HG02678 (cell line): ENCODE measurements around the gene BAD.

Experiments used
- ATAC-seq: cut with Tn5 transposase; IDR thresholded peaks from one replicate; pipeline ENCODE4 v1.9.1; 2021; ENCODE audit warnings: mild to moderate bottlenecking, moderate library complexity; ENCODE audit not compliant: unreplicated experiment

BAD gene

DNA sequence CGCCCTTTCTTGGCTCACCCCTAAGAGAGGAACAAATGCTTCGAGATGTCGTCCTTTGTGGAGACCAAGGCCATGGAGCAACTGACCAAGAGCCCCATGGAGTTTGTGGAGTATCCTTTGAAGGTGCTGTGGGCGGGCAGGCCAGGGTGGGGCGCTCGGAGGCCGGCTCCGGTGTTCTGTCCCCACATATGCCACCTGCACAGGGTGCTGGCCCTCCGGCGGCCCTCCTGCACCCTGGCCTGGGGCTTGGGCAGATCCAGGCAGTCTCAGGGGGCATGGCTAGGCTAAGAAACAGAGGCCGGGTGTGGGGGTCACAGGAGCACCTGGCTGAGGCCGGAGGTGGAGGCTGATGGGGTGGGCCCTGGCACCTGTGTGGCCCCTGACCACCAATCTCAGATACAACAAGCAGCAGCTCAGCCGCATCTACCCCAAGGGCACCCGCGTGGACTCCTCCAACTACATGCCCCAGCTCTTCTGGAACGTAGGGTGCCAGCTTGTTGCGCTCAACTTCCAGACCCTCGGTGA is 22.8 kb downstream of the BAD start:
- no peak for ATAC-seq

DNA sequence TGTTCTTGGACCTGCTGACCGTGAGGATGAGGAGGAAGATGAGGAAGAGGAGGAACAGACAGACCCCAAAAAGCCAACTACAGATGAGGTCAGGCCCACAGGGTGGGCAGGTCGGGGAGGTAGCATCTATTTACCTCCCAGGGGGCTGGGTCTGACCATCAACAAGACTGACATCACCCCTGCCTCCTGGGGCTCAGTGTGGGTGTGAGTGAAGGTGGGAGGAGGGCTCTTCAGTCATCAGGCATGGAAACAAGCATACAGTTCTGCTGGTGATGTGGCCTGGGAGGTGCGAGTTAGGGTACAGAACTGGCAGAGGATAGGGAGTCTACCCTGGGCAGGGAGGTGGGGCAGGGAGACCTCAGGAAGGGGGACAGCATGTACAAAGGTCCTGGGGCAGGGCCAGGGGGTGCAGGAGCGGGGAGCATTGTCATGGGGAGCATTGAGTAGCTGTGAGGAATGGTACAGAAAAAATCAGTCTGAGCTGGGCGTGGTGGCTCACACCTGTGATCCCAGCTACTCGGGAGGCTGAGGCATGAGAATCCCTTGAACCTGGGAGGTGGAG is 24.2 kb downstream of the BAD start:
- ATAC-seq: no peak

- ATAC-seq: no peak
These were observed 24.9 kb downstream of the BAD start for GRCh38 chr11:64259533-64260067.

DNA sequence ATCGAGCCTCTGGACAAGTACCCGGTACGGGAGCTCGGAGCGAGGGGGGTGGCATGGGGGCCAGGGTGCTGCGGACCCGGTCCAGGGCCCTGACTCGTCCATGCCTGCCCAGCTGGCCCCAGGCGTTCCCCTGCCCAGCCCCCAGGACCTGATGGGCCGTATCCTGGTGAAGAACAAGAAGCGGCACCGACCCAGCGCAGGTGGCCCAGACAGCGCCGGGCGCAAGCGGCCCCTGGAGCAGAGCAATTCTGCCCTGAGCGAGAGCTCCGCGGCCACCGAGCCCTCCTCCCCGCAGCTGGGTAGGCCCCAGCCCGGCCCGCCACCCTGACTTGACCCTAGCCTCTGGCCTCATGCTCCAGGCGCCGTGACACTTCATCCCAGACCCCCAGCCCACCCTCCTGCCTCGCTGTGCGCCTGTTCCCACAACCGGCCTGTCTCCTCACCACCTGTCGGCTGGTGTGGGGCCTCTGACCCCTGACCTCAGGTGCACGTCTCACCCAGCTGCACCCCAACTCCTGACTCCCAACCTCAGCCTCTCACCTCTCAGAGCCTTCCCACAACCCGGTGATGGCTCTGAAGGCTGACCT is 25.4 kb downstream of the BAD start:
- no peak for ATAC-seq

- ATAC-seq: no peak
These were observed 26.1 kb downstream of the BAD start for GRCh38 chr11:64258356-64258755.

GRCh38 chr11:64256300-64256699 is 28.2 kb downstream of the BAD start:
- no peak for ATAC-seq

GRCh38 chr11:64255135-64256128 is 29.0 kb downstream of the BAD start:
- no peak for ATAC-seq

GRCh38 chr11:64254326-64254725 is 30.1 kb downstream of the BAD start:
- ATAC-seq: no peak

GRCh38 chr11:64253481-64253880 is 31.0 kb downstream of the BAD start:
- ATAC-seq: no peak

DNA sequence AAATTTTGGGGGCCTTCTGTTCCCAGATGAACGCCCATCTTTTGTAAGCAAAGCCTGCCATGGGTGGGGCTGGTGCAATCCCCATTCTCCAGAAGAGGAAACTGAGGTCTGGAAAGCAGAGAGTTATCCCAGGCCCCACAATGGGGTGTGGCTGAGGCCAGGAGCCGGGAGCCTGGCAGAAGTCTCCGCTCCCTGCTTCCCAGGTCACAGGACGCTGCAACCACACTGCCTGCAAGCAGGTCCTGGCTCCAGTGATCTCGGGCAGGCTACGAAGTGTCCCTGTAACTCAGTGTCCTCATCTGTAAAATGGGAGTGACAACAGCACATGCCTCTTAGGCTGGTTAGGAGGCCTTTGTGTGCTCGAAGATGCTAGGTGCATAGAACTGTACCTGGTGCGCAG is 31.4 kb downstream of the BAD start:
- ATAC-seq: no peak

DNA sequence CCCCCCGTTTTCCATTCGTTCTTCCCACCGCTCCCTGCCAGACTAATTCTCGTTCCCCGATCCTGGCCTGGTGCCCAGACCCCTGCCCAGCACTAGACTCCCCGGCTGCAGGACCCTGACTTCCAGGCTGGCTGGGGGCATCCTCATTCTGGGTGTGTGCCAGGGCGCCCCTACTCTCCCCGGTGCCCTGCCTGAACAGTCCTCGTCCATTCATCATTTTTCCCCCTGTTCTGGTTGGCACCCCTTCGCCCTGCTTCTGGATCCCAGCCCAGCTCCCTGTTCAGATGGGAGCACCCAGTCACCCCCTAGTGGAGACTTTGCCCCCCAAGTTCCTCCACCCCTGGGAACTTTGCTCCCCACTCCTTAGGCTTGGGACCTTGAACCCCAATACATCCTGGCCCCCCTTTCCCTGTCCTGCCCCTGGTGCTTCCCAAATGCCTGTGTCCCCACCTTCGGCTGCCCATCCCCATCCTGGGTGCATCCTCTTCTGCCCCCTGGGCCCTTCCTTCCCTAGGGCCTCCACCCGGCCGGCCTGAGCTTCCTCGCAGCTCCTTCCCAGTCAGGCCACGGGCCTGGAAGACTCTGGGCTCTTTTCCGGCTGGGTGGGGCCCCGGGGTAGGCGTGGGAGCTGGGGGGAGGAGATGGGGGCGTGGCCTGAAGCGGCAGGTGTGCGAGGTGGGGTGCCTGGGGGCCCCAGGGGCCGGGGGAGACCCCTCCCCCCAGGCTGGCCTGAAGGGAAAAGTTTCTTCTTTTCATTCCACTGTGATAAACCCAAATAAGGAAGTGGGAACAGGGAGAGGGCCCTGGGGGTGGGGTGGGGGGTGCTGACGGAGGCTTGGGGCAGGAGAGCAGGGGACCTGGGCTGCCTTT is 32.2 kb downstream of the BAD start:
- ATAC-seq: no peak

DNA sequence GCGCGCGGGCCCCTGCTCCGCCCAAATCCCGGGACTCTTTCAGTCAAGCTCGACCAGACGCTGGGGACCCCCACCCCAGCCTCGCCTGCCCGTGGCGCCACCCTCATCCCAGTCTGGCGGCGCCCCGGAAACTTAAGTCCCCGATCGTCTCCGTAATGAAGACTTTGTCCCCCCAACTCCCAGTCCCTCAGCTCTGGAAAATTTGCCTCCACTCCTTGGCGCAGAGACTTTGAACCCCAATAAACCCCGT is 32.8 kb downstream of the BAD start:
- ATAC-seq: no peak

DNA sequence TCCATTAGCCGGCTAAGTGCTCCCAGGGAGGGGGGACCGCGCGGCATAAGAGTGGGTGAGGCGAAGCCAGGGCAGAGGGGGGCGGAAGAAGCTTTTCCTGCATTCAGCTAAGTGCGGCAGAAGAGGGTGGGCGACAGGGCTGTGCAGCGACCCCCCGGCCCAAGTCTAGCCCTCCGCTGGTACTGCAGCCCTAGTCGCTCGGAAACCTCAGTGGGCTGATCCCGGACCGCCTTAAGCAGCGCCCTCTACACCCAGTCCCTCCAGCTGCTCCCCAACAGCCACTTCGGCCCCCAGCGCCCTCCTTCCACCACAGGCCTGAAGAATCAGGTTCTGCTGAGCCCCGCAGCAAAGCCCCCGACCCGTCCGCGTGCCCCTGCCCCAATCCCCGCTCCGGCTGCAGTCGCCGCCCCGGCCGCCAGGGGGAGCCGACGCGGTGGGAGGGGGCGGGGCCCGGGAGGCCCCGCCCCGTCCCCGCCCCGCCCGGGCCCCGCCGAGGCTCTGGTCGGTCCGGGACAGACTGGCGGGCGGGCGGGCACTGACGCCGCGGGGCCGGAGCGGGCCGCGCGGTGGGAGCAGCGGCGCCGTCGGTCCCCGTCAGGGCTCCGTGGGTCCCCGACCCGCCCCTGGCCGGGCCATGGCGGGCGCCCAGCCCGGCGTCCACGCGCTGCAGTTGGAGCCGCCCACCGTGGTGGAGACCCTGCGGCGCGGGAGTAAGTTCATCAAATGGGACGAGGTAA is 33.3 kb downstream of the BAD start, which contains the start of gene PLCB3:
PLCB3 (plus strand) TSS at position 515 of the 737 bp plus-strand sequence; CDS start at position 635, 120 bp downstream.
- ATAC-seq: peak; percentile 41

- ATAC-seq: no peak
These were observed 34.0 kb downstream of the BAD start for GRCh38 chr11:64250415-64251015.

DNA sequence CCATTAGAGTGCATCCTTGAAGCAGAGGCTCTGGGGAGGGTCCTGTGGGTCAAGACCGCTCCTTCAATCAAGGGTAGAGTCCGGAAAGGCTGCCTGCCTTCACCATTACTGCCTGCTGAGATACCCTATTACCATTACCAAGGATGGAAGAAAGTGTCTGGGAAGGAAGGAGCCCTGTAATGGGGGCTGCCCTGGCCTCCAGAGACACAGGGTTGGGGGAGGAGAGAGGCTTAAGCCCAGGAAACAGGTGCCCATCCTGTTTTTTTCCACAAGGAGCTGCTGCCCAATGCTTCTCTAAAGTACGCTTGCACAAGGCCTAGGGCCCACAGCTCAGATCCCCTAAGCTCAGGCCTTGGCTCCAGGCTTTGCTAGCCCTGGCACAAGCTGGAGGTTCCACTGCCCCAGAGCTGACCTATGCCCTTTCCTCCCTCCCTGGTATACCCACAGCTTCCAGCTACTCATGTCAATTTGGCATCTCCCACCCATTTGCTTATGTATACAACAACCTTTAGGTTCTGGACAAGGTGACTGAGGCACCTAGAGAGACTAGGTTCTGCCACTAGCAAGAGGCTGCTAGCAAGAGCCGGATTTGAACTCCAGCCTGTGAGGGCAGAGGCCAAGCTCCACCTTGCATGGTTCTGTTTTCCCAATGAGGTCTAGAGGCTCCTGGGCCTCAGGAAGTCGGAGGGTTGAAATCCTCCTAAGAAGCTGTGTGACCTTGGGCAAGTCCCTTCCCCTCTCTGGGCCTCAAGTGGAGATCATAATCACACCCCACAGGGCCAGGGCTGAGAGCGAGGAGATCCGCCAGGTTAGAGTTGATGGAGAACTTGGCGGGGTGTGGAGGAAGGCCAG is 34.7 kb downstream of the BAD start:
- ATAC-seq: no peak

GRCh38 chr11:64249038-64249437 is 35.4 kb downstream of the BAD start:
- ATAC-seq: no peak

DNA sequence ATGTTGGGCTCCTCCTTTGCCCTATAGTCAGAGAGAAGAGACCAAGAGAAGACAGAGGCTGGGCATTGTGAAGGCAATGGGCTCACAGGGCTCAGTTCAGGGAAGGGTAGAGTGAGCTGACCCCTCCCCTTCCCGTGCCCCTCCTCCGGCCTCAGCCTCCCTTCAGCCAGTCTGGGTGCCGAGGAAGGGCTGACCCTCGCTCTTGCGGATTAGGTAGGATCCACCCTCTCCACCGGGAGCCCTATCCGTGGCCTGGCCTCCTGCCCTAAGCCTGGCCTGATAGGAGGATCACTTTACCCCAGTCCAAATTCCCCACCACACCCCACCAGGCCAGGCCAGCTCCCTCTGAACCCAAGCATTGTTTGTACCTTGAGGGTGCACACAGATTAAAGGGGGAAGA is 35.9 kb downstream of the BAD start:
- ATAC-seq: no peak

GRCh38 chr11:64247729-64248531 is 36.5 kb downstream of the BAD start:
- ATAC-seq: no peak
